H9 (cell line): Measurements from ENCODE around the gene KCNH2. TPM values are rescaled to one million over a fixed set of nuclear protein-coding genes. Genes with fewer than 3 reads are reported as not detected.

ENCODE experiments used
- DNase-seq: peaks from one replicate; pipeline ENCODE4 v3.0.0-alpha.2; 2017
- H2AFZ ChIP-seq: one replicate; pipeline ENCODE4 v1.6.1; 2013; ENCODE audit warnings: mild to moderate bottlenecking, low read length, control low read depth, moderate library complexity
- H2AK5ac ChIP-seq: 2 replicates; pipeline ENCODE4 v1.6.1; 2013; ENCODE audit warnings: low read length, control low read depth, mixed read lengths; ENCODE audit not compliant: insufficient read length
- H2BK120ac ChIP-seq: one replicate; pipeline ENCODE4 v1.6.1; 2013; ENCODE audit warnings: low read depth, mild to moderate bottlenecking, low read length, control low read depth, inconsistent platforms; ENCODE audit not compliant: poor library complexity, severe bottlenecking
- H2BK12ac ChIP-seq: 2 replicates; pipeline ENCODE4 v1.6.1; 2013; ENCODE audit warnings: low read length, control low read depth, mixed read lengths, low read depth; ENCODE audit not compliant: insufficient read length
- H2BK15ac ChIP-seq: 2 replicates; pipeline ENCODE4 v1.6.1; 2013; ENCODE audit warnings: low read depth, low read length, control low read depth
- H2BK20ac ChIP-seq: one replicate; pipeline ENCODE4 v1.6.1; 2013; ENCODE audit warnings: low read depth, mild to moderate bottlenecking, low read length, control low read depth, inconsistent platforms; ENCODE audit not compliant: poor library complexity, severe bottlenecking
- H2BK5ac ChIP-seq: 2 replicates; pipeline ENCODE4 v1.6.1; 2013; ENCODE audit warnings: low read length, control low read depth, mixed read lengths; ENCODE audit not compliant: insufficient read length
- H3K14ac ChIP-seq: 2 replicates; pipeline ENCODE4 v1.6.1; 2013; ENCODE audit warnings: low read length, control low read depth; ENCODE audit not compliant: insufficient read depth
- H3K18ac ChIP-seq: 2 replicates; pipeline ENCODE4 v1.6.1; 2013; ENCODE audit warnings: low read depth, mild to moderate bottlenecking, mixed read lengths, low read length, control low read depth; ENCODE audit not compliant: insufficient read length
- H3K23ac ChIP-seq: 2 replicates; pipeline ENCODE4 v1.6.1; 2013; ENCODE audit warnings: low read length, control low read depth, mixed read lengths, low read depth; ENCODE audit not compliant: insufficient read length
- H3K23me2 ChIP-seq: 2 replicates; pipeline ENCODE4 v1.6.1; 2013; ENCODE audit warnings: low read depth, mild to moderate bottlenecking, mixed read lengths, low read length, control low read depth; ENCODE audit not compliant: insufficient read length, poor library complexity, severe bottlenecking
- H3K27ac ChIP-seq: 2 replicates; pipeline ENCODE4 v1.5.1; 2013; ENCODE audit warnings: low read length, control low read depth, mixed read lengths, low read depth; ENCODE audit not compliant: insufficient read length
- H3K27me3 ChIP-seq: 2 replicates; pipeline ENCODE4 v1.6.1; 2013; ENCODE audit warnings: low read length, control low read depth, inconsistent platforms; ENCODE audit not compliant: insufficient read depth
- H3K4ac ChIP-seq: 2 replicates; pipeline ENCODE4 v1.6.1; 2013; ENCODE audit warnings: low read depth, mild to moderate bottlenecking, control low read depth, inconsistent platforms, low read length, moderate library complexity
- H3K4me1 ChIP-seq: 2 replicates; pipeline ENCODE4 v1.6.1; 2013; ENCODE audit warnings: low read length, control low read depth, inconsistent platforms; ENCODE audit not compliant: insufficient read depth
- H3K4me2 ChIP-seq: 2 replicates; pipeline ENCODE4 v1.6.1; 2013; ENCODE audit warnings: low read length, control low read depth, mixed read lengths; ENCODE audit not compliant: insufficient read length, insufficient read depth
- H3K56ac ChIP-seq: 2 replicates; pipeline ENCODE4 v1.6.1; 2013; ENCODE audit warnings: low read depth, mild to moderate bottlenecking, mixed read lengths, low read length, control low read depth; ENCODE audit not compliant: insufficient read length
- H3K79me1 ChIP-seq: 2 replicates; pipeline ENCODE4 v1.6.1; 2013; ENCODE audit warnings: low read depth, mild to moderate bottlenecking, moderate library complexity, low read length, control low read depth, inconsistent platforms; ENCODE audit not compliant: insufficient read depth, poor library complexity, severe bottlenecking
- H3K79me2 ChIP-seq: 2 replicates; pipeline ENCODE4 v1.6.1; 2013; ENCODE audit warnings: low read length, control low read depth, inconsistent platforms; ENCODE audit not compliant: insufficient read depth
- H3K9ac ChIP-seq: 2 replicates; pipeline ENCODE4 v1.6.1; 2013; ENCODE audit warnings: low read length, control low read depth, mixed read lengths; ENCODE audit not compliant: insufficient read length; ENCODE audit errors: extremely low read depth
- H3K9me3 ChIP-seq: one replicate; pipeline ENCODE4 v1.6.1; 2013; ENCODE audit warnings: low read depth, low read length, inconsistent platforms; ENCODE audit not compliant: control insufficient read depth
- H3T11ph ChIP-seq: one replicate; pipeline ENCODE4 v1.6.1; 2013; ENCODE audit warnings: mild to moderate bottlenecking, low read length, control low read depth, inconsistent platforms
- H4K20me1 ChIP-seq: one replicate; pipeline ENCODE4 v1.6.1; 2013; ENCODE audit not compliant: control insufficient read depth, insufficient read length, insufficient read depth
- H4K5ac ChIP-seq: 2 replicates; pipeline ENCODE4 v1.6.1; 2013; ENCODE audit warnings: low read depth, mild to moderate bottlenecking, mixed read lengths, low read length, control low read depth; ENCODE audit not compliant: insufficient read length
- H4K8ac ChIP-seq: replicated peaks from 2 replicates; pipeline ENCODE4 v1.6.1; 2013; ENCODE audit warnings: low read length, control low read depth, mixed read lengths, low read depth; ENCODE audit not compliant: insufficient read length
- H4K91ac ChIP-seq: 2 replicates; pipeline ENCODE4 v1.6.1; 2013; ENCODE audit warnings: low read depth, mild to moderate bottlenecking, moderate library complexity, mixed read lengths, low read length, control low read depth; ENCODE audit not compliant: insufficient read length
- H3K27ac Mint-ChIP-seq, 3 experiments: 2 replicates in 2 of 3; 3 replicates in 1 of 3; pipeline ENCODE4 v1.8.0; 2020 to 2021; ENCODE audit warnings: mixed read lengths in 3 of 3, mild to moderate bottlenecking in 1 of 3, moderate library complexity in 1 of 3
- H3K27me3 Mint-ChIP-seq: 2 replicates; pipeline ENCODE4 v1.8.0; 2021; ENCODE audit warnings: low read depth, mild to moderate bottlenecking, moderate library complexity, mixed read lengths
- H3K36me3 Mint-ChIP-seq, 3 experiments: 2 replicates in 2 of 3; 3 replicates in 1 of 3; pipeline ENCODE4 v1.8.0; 2020 to 2021; ENCODE audit warnings: low read depth in 3 of 3, mixed read lengths in 3 of 3; ENCODE audit not compliant: insufficient read depth in 1 of 3
- H3K4me1 Mint-ChIP-seq, 2 experiments: 2 replicates each; pipeline ENCODE4 v1.8.0; 2020; ENCODE audit warnings: mixed read lengths in 2 of 2
- H3K4me3 Mint-ChIP-seq, 2 experiments: 2 replicates in 1 of 2; 3 replicates in 1 of 2; pipeline ENCODE4 v1.8.0; 2020 to 2021; ENCODE audit warnings: mild to moderate bottlenecking in 2 of 2, mixed read lengths in 2 of 2, moderate library complexity in 1 of 2
- H3K9me3 Mint-ChIP-seq, 2 experiments: 2 replicates in 1 of 2; 3 replicates in 1 of 2; pipeline ENCODE4 v1.8.0; 2020; ENCODE audit warnings: mild to moderate bottlenecking in 2 of 2, mixed read lengths in 2 of 2, moderate library complexity in 1 of 2
- total RNA-seq: library from RNA; stranded (reverse); gene quantifications from 2 replicates; pipeline ENCODE4 v1.2.1, GENCODE V29; 2021
- TF ChIP-seq, protein P1 (sequence below): fragments of 200-600 bp; sonication (generic); conservative IDR thresholded peaks from 3 replicates; pipeline ENCODE4 v1.8.0; 2021; ENCODE audit warnings: antibody characterized with exemption, mild to moderate bottlenecking

The KCNH2 gene
- total RNA-seq, 1 experiment from 2014 or later, result 4.5 TPM

- Histone ChIP-seq H3T11ph (no peak overlapping the region), H3K4ac (no peak overlapping the region), H2BK5ac (no peak overlapping the region), H4K5ac (no peak overlapping the region), H3K27me3 (no peaks in the 10 kb centered on the region), H2BK15ac (no peak overlapping the region), H4K20me1 (no peaks in the 10 kb centered on the region), H2BK12ac (no peak overlapping the region), H2AFZ (no peak overlapping the region), H3K79me2 (no peaks in the 10 kb centered on the region), H3K4me1 (no peaks in the 10 kb centered on the region), H3K23ac (no peak overlapping the region), H3K56ac (no peak overlapping the region), H3K4me2 (no peak overlapping the region), H4K91ac (no peak overlapping the region), H3K9me3 (no peaks in the 10 kb centered on the region), H4K8ac (no peak overlapping the region), H2BK20ac (no peak overlapping the region), H3K27ac (no peak overlapping the region), H3K18ac (no peak overlapping the region), H3K79me1 (no peaks in the 10 kb centered on the region), H2AK5ac (no peak overlapping the region), H2BK120ac (no peak overlapping the region), H3K14ac (no peak overlapping the region), H3K9ac (no peak overlapping the region), H3K23me2 (no peaks in the 10 kb centered on the region)
- no peaks in the 10 kb centered on the region for H3K9me3 Mint-ChIP-seq
- no peaks in the 10 kb centered on the region for H3K36me3 Mint-ChIP-seq
- DNase-seq, result no peak
- peaks cover 6% of the 10 kb centered on the region in 2 experiments; a peak in 3 of 4 replicates for H3K4me1 Mint-ChIP-seq
- no peak overlapping the region for H3K27ac Mint-ChIP-seq
- TF ChIP-seq, protein P1, sequence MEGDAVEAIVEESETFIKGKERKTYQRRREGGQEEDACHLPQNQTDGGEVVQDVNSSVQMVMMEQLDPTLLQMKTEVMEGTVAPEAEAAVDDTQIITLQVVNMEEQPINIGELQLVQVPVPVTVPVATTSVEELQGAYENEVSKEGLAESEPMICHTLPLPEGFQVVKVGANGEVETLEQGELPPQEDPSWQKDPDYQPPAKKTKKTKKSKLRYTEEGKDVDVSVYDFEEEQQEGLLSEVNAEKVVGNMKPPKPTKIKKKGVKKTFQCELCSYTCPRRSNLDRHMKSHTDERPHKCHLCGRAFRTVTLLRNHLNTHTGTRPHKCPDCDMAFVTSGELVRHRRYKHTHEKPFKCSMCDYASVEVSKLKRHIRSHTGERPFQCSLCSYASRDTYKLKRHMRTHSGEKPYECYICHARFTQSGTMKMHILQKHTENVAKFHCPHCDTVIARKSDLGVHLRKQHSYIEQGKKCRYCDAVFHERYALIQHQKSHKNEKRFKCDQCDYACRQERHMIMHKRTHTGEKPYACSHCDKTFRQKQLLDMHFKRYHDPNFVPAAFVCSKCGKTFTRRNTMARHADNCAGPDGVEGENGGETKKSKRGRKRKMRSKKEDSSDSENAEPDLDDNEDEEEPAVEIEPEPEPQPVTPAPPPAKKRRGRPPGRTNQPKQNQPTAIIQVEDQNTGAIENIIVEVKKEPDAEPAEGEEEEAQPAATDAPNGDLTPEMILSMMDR, result no peak
- H3K4me3 Mint-ChIP-seq, result no peak overlapping the region
- H3K27me3 Mint-ChIP-seq, result peaks cover 15% of the 10 kb centered on the region
These were observed 38.7 kb downstream of the KCNH2 start for GRCh38 chr7:150939466-150939865.
